HG03095 (cell line): ENCODE data around the gene DNAJB13.

Experiments
- ATAC-seq: cut with Tn5 transposase; IDR thresholded peaks from one replicate; pipeline ENCODE4 v1.9.1; 2021; ENCODE audit warnings: moderate library complexity; ENCODE audit not compliant: unreplicated experiment

Gene DNAJB13

GRCh38 chr11:73998846-73999575 lies 48.2 kb downstream of the DNAJB13 start:
- no peak for ATAC-seq

- ATAC-seq = no peak
These were observed 48.9 kb downstream of the DNAJB13 start for GRCh38 chr11:73999581-74000306.

GRCh38 chr11:74000307-74001133 lies 49.7 kb downstream of the DNAJB13 start:
- no peak for ATAC-seq

GRCh38 chr11:74001822-74002286 lies 51.0 kb downstream of the DNAJB13 start:
- ATAC-seq = no peak

GRCh38 chr11:74002832-74003231 lies 52.0 kb downstream of the DNAJB13 start:
- no peak for ATAC-seq

GRCh38 chr11:74004046-74004695 lies 53.3 kb downstream of the DNAJB13 start:
- no peak for ATAC-seq

- ATAC-seq = no peak
These were observed 54.2 kb downstream of the DNAJB13 start for GRCh38 chr11:74004759-74005615.

GRCh38 chr11:74005721-74006517 lies 55.1 kb downstream of the DNAJB13 start:
- no peak for ATAC-seq

GRCh38 chr11:74006743-74007304 lies 56.0 kb downstream of the DNAJB13 start:
- no peak for ATAC-seq

GRCh38 chr11:74007691-74008372 lies 57.0 kb downstream of the DNAJB13 start:
- no peak for ATAC-seq

GRCh38 chr11:74008373-74009229 lies 57.8 kb downstream of the DNAJB13 start, which contains the start of gene UCP3:
Gene UCP3 (minus strand): TSS chr11:74009085. CDS start chr11:74007042, 2,043 bp downstream.
- ATAC-seq = no peak

GRCh38 chr11:74009230-74009547 lies 58.4 kb downstream of the DNAJB13 start:
- no peak for ATAC-seq

GRCh38 chr11:74009675-74010305 lies 59.0 kb downstream of the DNAJB13 start:
- ATAC-seq = no peak

- no peak for ATAC-seq
These were observed 59.8 kb downstream of the DNAJB13 start for GRCh38 chr11:74010306-74011300.

- ATAC-seq = peak; percentile 74
These were observed 60.7 kb downstream of the DNAJB13 start for GRCh38 chr11:74011360-74012073.
